ENCODE data around the gene IPO13. TPM values are rescaled to one million over a fixed set of nuclear protein-coding genes. Genes with fewer than 3 reads are reported as not detected.

Gene IPO13
- total RNA-seq, 6 donors from 2014 or later: 16.9 to 46.1 (median 24.1) TPM

GRCh38 chr1:43957407-43958040 lies 10.8 kb downstream of the IPO13 start:
- Histone ChIP-seq H3K27ac (no peak overlapping the region), H3K4me1 (no peaks in the 10 kb centered on the region), H3K27me3 (no peaks in the 10 kb centered on the region), H3K9me3 (no peaks in the 10 kb centered on the region), H3K36me3 (peaks cover 0 to 64% (median 51%) of the 10 kb centered on the region in 4 donors), H3K4me3 (no peak overlapping the region)
- no peak for ATAC-seq (ENCODE audit: low FRiP score in 2 of 2)
- WGBS, 2 donors: 87 to 96% methylated on average over 5 to 7 of the region's 7 CpGs
- DNase-seq: no peak
- no peak for TF ChIP-seq EP300 (IDR thresholded peaks at IDR 0.05)
- no peak for TF ChIP-seq POLR2AphosphoS5 (IDR thresholded peaks at IDR 0.05)

DNA sequence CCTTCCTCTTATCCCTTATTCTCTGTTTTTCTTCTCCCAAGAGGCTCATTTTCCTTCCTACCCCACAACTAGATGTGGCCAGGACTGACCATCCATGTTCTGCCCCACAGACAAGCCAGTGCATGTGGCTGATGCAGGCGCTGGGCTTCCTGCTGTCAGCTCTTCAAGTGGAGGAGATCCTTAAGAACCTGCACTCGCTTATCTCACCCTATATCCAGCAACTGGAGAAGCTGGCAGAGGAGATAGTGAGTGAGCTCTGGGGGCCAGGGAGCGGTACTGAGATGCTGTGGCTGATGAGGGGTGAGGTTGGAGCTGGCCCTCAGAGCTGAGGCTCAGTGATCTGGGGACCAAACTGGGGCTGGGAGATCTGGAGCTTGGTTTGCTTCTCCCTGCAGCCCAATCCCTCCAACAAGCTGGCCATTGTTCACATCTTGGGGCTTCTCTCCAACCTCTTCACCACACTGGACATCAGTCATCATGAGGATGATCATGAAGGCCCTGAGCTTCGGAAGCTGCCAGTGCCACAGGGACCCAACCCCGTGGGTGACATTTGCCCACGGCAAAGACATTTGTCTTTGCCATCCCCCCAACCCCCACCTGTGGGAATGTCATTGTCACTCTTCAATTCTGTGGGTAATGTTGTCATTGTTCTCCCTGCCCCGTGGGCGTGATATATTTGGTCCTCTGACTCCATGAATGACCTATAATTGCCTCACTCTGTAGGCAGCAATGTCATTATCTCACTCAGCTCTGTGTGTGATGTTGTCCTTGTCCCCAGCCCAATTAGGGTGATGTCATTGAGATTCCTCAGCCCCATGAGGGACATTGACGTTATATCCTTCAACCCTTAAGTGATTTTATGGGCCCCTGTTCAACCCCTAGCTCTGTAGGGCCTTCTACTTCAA lies 11.9 kb downstream of the IPO13 start:
- 91 to 95% methylated on average over 6 to 9 of the region's 9 CpGs for WGBS, 2 donors
- DNase-seq (no peak), ATAC-seq (ENCODE audit: low FRiP score in 2 of 2) (no peak)
- TF ChIP-seq, protein P1, sequence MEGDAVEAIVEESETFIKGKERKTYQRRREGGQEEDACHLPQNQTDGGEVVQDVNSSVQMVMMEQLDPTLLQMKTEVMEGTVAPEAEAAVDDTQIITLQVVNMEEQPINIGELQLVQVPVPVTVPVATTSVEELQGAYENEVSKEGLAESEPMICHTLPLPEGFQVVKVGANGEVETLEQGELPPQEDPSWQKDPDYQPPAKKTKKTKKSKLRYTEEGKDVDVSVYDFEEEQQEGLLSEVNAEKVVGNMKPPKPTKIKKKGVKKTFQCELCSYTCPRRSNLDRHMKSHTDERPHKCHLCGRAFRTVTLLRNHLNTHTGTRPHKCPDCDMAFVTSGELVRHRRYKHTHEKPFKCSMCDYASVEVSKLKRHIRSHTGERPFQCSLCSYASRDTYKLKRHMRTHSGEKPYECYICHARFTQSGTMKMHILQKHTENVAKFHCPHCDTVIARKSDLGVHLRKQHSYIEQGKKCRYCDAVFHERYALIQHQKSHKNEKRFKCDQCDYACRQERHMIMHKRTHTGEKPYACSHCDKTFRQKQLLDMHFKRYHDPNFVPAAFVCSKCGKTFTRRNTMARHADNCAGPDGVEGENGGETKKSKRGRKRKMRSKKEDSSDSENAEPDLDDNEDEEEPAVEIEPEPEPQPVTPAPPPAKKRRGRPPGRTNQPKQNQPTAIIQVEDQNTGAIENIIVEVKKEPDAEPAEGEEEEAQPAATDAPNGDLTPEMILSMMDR (IDR thresholded peaks at IDR 0.05): no peak
- TF ChIP-seq POLR2A (IDR thresholded peaks at IDR 0.05) (no peak), POLR2AphosphoS5 (IDR thresholded peaks at IDR 0.05) (no peak), EP300 (IDR thresholded peaks at IDR 0.05) (no peak)
- Histone ChIP-seq H3K36me3 (peaks cover 0 to 75% (median 53%) of the 10 kb centered on the region in 4 donors), H3K4me3 (no peak overlapping the region), H3K9me3 (no peaks in the 10 kb centered on the region), H3K27ac (no peak overlapping the region), H3K4me1 (no peaks in the 10 kb centered on the region), H3K27me3 (no peaks in the 10 kb centered on the region)

- ATAC-seq (ENCODE audit: low FRiP score in 2 of 2) (no peak), DNase-seq (no peak)
- H3K4me3 ChIP-seq: no peak overlapping the region
- no peaks in the 10 kb centered on the region for H3K4me1 ChIP-seq
- no peaks in the 10 kb centered on the region for H3K9me3 ChIP-seq
- H3K36me3 ChIP-seq: peaks cover 0 to 84% (median 57%) of the 10 kb centered on the region in 4 donors
- 86 to 95% methylated on average over 3 to 8 of the region's 8 CpGs for WGBS, 2 donors
- no peak overlapping the region for H3K27ac ChIP-seq
- no peak for TF ChIP-seq POLR2AphosphoS5 (IDR thresholded peaks at IDR 0.05)
- TF ChIP-seq EP300 (IDR thresholded peaks at IDR 0.05): no peak
- TF ChIP-seq, protein P1 (IDR thresholded peaks at IDR 0.05): no peak
- no peak for TF ChIP-seq POLR2A (IDR thresholded peaks at IDR 0.05)
- no peaks in the 10 kb centered on the region for H3K27me3 ChIP-seq
These were observed 14.0 kb downstream of the IPO13 start for GRCh38 chr1:43960798-43961197.

DNA sequence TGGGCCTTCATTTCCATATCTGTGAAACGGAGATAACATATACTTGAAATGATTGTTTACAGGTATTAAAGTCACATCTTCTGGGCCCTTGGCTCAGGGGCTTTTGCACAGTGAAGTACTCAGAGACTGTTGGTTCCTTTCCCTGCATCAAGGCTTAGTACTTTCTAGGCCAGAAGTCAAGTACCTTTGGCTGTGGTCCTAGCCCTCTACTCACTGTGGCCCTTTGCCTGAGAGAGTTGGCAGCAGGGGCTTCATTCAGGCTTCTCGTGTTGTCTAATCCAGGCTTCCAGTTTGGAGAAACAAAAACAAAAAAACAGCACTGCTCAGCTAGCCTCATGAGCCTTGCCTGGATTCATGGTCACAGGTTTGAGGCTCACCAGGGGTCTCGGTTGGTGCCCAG lies 14.9 kb downstream of the IPO13 start:
- H3K27me3 ChIP-seq: no peaks in the 10 kb centered on the region
- no peaks in the 10 kb centered on the region for H3K4me1 ChIP-seq
- WGBS, 2 donors: 89 to 93% methylated on average over 2 to 3 of the region's 3 CpGs
- ATAC-seq (ENCODE audit: low FRiP score in 2 of 2): no peak
- H3K4me3 ChIP-seq: no peak overlapping the region
- H3K9me3 ChIP-seq: no peaks in the 10 kb centered on the region
- TF ChIP-seq, protein P1 (IDR thresholded peaks at IDR 0.05): no peak
- TF ChIP-seq POLR2AphosphoS5 (IDR thresholded peaks at IDR 0.05): no peak
- no peak for TF ChIP-seq POLR2A (IDR thresholded peaks at IDR 0.05)
- no peak for TF ChIP-seq EP300 (IDR thresholded peaks at IDR 0.05)
- peaks cover 0 to 81% (median 56%) of the 10 kb centered on the region in 4 donors for H3K36me3 ChIP-seq
- H3K27ac ChIP-seq: no peak overlapping the region
- DNase-seq: no peak

GRCh38 chr1:43962324-43962723 lies 15.6 kb downstream of the IPO13 start:
- Histone ChIP-seq H3K36me3 (peaks cover 0 to 78% (median 54%) of the 10 kb centered on the region in 4 donors), H3K27ac (no peak overlapping the region), H3K4me3 (no peak overlapping the region), H3K4me1 (no peaks in the 10 kb centered on the region), H3K9me3 (no peaks in the 10 kb centered on the region), H3K27me3 (no peaks in the 10 kb centered on the region)
- DNase-seq (no peak), ATAC-seq (ENCODE audit: low FRiP score in 2 of 2) (no peak)
- WGBS, 2 donors: 89 to 93% methylated on average over 2 of the region's 2 CpGs
- TF ChIP-seq POLR2AphosphoS5 (IDR thresholded peaks at IDR 0.05): no peak
- TF ChIP-seq POLR2A (IDR thresholded peaks at IDR 0.05): no peak
- TF ChIP-seq EP300 (IDR thresholded peaks at IDR 0.05): no peak
- TF ChIP-seq, protein P1 (IDR thresholded peaks at IDR 0.05): no peak

All from upper lobe of left lung (tissue), 6 donors.